Adipose tissue (tissue), 3 donors: ENCODE results near the gene CCL23. TPM values are rescaled to one million over a fixed set of nuclear protein-coding genes. Genes with fewer than 3 reads are reported as not detected.

Experiments
- H3K27ac ChIP-seq: one replicate; pipeline ENCODE4 v1.5.1; 2013; ENCODE audit warnings: low read depth, low read length
- WGBS, 3 donors: extraction: QIAGEN DNeasy Blood & Tissue Kit; methylation state at CpG; one replicate each; pipeline ENCODE4 v1.1.7; 2013; 5-methylcytosine and 5-hydroxymethylcytosine counted together
- polyA plus RNA-seq, 3 donors: library from polyadenylated mRNA; stranded (reverse); fragments of 200-250 nt; gene quantifications; one replicate each; pipeline ENCODE4 v1.2.3, GENCODE V29; 2013
- donor health status: healthy with polysubstance abuse.
- donor health status: Bipolar disorder and iron deficiency.
- donor health status: healthy.

CCL23 gene
- polyA plus RNA-seq, 3 donors: 0.66 to 5.3 (median 2.4) TPM

DNA sequence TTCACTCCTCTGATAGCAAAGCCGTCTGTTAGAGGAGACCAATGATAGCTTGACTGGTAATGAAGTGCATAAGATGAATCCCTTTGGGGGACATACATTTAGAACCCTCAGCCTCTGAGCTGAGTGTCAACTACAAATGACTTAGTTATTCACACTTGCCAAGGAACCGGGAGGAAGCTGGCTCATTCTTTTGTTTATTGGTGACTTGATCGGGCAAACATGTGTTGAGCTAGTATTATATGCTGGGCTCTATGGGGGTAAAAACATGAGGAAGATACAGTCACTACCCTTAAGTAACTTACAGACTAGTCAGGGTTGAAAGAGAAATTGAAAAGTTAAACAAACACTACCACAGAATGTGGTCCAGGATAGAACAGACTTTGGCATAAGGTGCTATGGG, 39.4 kb downstream of the CCL23 start:
- 81 to 87% (median 82%) methylated on average over 3 of the region's 3 CpGs for WGBS, 3 donors
- no peak overlapping the region for H3K27ac ChIP-seq

DNA sequence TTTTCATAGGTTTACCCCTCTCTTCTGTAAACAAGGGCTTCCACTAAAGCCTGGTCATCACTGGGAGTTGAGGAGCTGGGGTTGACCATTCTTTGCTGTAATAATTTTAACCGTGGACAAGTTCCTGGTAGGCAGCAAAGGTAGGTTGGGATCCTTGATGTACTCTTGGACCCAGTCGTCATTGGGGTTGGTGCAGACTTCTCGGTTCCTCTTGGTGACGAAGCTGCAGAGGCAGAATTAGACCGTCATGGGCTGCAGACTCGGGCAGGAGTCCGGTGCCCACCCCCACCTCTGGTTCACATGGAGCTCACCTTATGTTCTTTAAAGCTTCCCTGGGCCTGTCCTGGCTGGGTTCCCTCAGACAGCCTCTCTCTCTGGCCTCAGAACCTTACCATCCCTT, 40.3 kb downstream of the CCL23 start:
- 89 to 97% (median 95%) methylated on average over 7 of the region's 7 CpGs for WGBS, 3 donors
- H3K27ac ChIP-seq: no peak overlapping the region

DNA sequence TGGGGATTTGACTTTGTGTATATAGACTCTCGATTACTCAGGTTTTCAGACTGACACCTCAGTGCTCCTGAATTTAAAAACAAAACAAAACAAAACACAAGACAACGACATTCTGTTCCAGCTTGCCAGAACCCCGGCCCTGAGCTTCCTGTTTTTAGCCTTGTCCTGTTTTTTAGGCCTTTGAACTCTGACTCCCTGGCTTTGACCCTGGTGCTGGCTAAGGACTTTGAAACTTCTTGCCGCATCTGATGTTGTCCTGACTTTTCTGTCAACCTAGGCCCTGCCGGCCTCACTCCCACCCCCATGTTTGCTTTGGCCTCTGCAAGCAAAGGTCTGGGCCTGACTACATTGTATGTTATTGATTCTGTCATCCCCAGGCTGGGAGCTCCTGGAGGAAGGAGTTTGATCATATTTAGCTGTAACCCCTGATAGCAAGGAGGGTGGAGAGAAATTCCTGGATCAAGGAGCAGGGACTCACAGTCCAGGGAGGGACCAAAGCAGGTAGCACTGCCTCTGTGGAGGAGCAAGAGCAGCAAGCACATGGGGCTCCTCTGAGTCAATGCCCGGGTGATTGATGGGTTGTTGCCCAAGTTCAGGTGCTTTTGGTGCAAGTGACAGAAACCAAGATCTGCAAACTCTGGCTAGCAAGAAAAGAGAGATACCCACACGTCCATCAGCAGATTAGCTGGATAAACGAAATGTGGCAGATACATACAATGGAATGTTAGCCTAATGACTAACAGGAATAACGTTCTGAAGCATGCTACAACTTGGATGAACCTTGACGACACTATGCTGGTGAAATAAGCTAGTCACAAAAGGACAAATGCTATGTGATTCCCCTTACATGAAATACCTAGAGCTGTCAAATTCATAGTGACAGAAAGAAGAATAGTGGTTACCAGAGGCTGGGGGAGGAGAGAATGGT, 44.2 kb downstream of the CCL23 start:
- H3K27ac ChIP-seq: no peak overlapping the region
- 41 to 58% (median 55%) methylated on average over 10 of the region's 10 CpGs for WGBS, 3 donors

DNA sequence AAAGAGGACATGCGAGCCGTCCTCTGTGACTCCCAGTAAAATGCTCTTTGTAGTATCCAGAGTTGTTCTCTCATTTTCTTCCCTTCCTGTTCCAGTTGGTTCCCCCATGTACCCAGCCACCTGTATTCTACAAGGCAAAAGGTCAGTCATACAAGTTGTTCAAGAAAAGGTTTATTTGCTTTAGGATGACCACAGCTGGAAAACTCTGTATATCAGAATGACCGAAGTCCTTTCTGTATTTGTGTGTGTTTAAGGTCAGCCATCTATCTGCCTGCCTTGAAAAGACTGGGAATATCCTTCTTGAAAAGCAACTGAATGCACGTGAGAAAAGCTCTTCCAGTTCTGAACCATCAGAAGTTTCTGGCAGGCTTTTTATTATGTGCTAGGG, 44.8 kb downstream of the CCL23 start:
- WGBS, 3 donors: 64 to 79% (median 77%) methylated on average over 4 of the region's 4 CpGs
- H3K27ac ChIP-seq: no peak overlapping the region

DNA sequence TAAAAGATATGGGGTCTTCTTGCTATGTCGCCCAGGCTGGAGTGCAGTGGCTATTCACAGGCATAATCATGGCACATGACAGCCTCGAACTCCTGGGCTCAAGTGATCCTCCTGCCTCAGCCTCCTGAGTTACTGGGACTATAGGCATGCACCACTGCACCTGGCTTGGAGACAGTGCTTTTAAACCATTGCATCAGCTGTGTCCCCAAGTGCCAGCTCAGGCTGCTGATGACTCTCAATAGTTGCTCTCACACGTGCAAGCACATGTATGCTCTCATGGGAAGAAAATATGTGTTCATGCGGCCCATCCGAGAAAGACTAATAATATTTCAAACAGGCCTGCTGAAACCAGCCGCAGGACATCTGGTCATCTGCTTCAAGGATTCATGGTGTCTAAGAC, 45.2 kb downstream of the CCL23 start:
- WGBS, 3 donors: 83 to 92% (median 88%) methylated on average over 6 of the region's 6 CpGs
- no peak overlapping the region for H3K27ac ChIP-seq

DNA sequence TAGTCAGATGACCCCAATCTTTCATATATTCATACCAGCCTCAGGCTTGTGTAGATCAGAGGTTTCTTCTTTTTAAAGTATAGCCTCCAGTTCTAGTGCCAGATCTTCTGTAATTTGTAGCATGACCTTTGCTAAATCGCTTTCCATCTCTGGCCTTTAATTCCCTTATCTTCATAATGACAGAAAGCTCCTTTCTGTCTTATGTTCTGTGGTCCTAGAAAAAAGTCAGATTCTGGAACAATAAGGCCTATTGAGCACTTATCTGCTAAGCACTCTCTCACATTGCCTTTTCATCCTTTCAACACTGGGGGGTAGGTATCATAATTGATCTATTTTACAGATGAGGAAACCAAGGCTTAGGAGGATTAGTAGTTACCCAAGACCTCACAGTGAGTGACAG, 45.7 kb downstream of the CCL23 start:
- 59 to 96% (median 80%) methylated on average over 1 of the region's 1 CpG for WGBS, 3 donors
- H3K27ac ChIP-seq: no peak overlapping the region

DNA sequence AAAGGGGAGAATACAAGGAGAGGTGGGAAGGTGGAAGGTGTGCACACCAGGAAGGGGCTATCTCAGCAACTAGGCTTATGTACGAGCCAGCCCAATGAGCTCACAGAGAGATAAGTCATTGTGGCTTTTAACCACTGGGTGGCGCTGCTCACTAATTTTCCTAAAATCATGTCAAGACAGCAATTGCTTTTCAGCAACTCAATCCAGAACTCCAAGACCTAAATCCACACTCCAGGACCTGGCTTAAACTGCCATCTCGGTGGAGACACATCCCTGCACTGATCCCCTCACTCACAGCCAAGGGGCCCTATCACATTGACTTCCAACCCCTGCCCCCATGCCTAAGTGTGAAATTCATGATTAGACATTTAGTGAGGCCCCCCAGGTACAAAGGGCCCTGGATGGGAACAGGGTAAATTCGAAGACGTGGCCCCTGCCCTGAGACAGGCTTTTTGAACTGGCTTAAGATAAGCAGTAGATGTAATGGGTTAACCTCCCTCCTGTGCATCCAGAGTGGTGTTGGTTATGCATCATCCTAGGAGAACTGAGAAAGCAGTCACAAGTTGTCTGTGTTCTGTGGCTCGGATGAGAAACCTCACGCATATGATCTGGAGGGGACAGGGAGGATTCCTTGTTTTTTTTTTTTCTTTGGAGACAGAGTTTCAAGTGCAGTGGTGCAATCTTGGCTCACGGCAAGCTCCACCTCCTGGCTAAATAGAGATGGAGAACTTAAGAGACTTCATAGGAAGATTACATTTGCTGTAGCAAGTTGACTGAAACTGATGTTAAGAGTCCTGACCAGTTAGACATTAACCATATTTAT, 48.0 kb downstream of the CCL23 start:
- H3K27ac ChIP-seq: no peak overlapping the region
- 32 to 40% (median 35%) methylated on average over 8 of the region's 8 CpGs for WGBS, 3 donors

DNA sequence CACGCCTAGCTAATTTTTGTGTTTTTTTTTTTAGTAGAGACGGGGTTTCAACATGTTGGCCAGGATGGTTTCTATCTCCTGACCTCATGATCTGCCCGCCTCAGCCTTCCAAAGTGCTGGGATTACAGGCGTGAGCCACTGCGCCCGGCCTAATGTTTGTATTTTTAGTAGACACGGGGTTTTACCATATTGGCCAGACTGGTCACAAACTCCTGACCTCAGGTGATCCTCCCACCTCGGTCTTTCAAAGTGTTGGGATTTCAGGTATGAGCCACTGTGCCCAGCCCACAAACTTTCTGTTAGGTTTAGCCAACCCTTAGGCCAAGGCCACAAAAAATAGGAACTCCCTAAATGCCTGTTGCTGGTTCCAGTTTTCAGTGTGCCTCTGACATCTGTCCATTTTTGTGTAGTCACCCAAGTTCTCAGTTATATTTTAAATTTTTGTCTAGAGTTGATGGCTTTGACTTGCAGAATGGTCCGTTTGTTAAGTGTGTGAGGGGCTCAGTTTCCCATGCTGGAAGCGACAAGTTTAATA, 49.2 kb downstream of the CCL23 start:
- no peak overlapping the region for H3K27ac ChIP-seq
- 72 to 84% (median 82%) methylated on average over 10 of the region's 10 CpGs for WGBS, 3 donors

DNA sequence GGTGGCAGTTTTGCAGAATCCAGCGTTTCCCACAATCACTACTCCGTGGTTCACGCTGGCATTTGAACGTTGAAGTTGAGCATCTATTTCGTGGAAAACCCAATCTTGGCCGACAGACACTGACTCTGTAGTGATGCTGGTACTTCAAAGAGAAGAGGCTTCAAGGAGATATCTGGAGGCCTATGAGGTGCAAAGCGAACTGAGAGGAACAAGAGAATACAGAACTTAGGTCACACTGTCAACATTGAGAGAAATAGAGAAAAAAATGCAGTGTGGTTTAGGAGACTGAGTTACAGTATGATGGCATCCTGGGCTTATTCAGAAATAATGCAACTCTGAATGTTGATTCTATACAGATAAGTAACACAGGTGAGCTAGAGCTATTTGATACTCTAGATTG, 52.5 kb downstream of the CCL23 start:
- 90 to 91% (median 91%) methylated on average over 7 of the region's 7 CpGs for WGBS, 3 donors
- no peak overlapping the region for H3K27ac ChIP-seq

DNA sequence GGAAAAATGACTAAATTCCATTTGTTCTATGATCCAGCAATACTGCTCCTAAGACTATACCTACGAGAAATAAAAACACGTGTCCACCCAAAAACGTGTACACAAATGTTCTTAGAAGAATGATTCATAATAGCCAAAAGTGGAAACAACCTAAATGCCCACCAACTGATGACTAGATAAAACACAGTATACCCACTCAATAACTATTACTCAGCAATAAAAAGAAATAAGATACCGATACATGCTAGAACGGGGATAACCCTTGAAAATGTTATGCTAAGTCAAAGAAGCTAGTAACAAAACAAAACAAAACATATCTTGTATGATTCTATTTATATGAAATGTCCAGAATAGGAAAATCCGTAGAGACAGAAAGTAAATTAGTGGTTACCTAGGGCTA, 54.1 kb downstream of the CCL23 start:
- 80 to 87% (median 82%) methylated on average over 6 of the region's 6 CpGs for WGBS, 3 donors
- no peak overlapping the region for H3K27ac ChIP-seq

Other genes starting within 250 kb of the CCL23 start
- 10 to 100 TPM in 2 of 3 donors, 1 to 10 TPM in 1; 3.3 to 32.2 (median 18.7) TPM for gene MMP28, start 222.3 kb downstream of the CCL23 start, polyA plus RNA-seq
- 100 to 1,000 TPM in 1 of 3 donors, 10 to 100 TPM in 2; 68.1 to 123 (median 85.1) TPM for gene TAF15, start 208.5 kb downstream of the CCL23 start, polyA plus RNA-seq
- gene HEATR9, start 149.1 kb downstream of the CCL23 start, polyA plus RNA-seq: under 1 TPM in 1 of 3 donors, not detected in 2; 0.04 TPM
- 1 to 10 TPM in 2 of 3 donors, under 1 TPM in 1; 0.74 to 7.4 (median 6.7) TPM for gene CCL5, start 137.6 kb downstream of the CCL23 start, polyA plus RNA-seq
- not detected for gene RDM1, start 87.2 kb downstream of the CCL23 start, polyA plus RNA-seq
- gene LYZL6, start 74.3 kb downstream of the CCL23 start, polyA plus RNA-seq: not detected
- gene CCL16, start 36.5 kb downstream of the CCL23 start, polyA plus RNA-seq: under 1 TPM; 0.09 to 0.45 (median 0.17) TPM
- gene CCL14, start 31.2 kb downstream of the CCL23 start, polyA plus RNA-seq: 100 to 1,000 TPM in 1 of 3 donors, 10 to 100 TPM in 2; 30.9 to 170 (median 91.0) TPM
- gene CCL15, start 16.4 kb downstream of the CCL23 start, polyA plus RNA-seq: under 1 TPM in 1 of 3 donors, not detected in 2; 0.07 TPM
- gene CCL18, start 46.3 kb upstream of the CCL23 start, polyA plus RNA-seq: 10 to 100 TPM in 1 of 3 donors, 1 to 10 TPM in 2; 1.4 to 12.0 (median 2.4) TPM
- gene CCL3, start 72.2 kb upstream of the CCL23 start, polyA plus RNA-seq: 1 to 10 TPM in 2 of 3 donors, under 1 TPM in 1; 0.70 to 9.2 (median 5.4) TPM
- gene CCL4, start 85.9 kb upstream of the CCL23 start, polyA plus RNA-seq: 1 to 10 TPM in 2 of 3 donors, under 1 TPM in 1; 0.84 to 9.4 (median 4.8) TPM
- 1 to 10 TPM in 1 of 3 donors, under 1 TPM in 1, not detected in 1; 0.82 to 1.5 TPM for gene TBC1D3B, start 158.7 kb upstream of the CCL23 start, polyA plus RNA-seq
- gene CCL3L1, start 178.8 kb upstream of the CCL23 start, polyA plus RNA-seq: under 1 TPM in 1 of 3 donors, not detected in 2; 0.82 TPM
- 1 to 10 TPM in 1 of 3 donors, not detected in 2; 2.1 TPM for gene CCL4L2, start 193.1 kb upstream of the CCL23 start, polyA plus RNA-seq
- gene TBC1D3I, start 246.6 kb upstream of the CCL23 start, polyA plus RNA-seq: under 1 TPM in 2 of 3 donors, not detected in 1; 0.12 to 0.66 TPM